ENCODE data around the gene SCYL2.
"Not testable (repeated sequence)": the region's sequence is repeated elsewhere in the genome, so short reads cannot be mapped to it uniquely, and the experiment has no call there.

The SCYL2 gene, protein sequence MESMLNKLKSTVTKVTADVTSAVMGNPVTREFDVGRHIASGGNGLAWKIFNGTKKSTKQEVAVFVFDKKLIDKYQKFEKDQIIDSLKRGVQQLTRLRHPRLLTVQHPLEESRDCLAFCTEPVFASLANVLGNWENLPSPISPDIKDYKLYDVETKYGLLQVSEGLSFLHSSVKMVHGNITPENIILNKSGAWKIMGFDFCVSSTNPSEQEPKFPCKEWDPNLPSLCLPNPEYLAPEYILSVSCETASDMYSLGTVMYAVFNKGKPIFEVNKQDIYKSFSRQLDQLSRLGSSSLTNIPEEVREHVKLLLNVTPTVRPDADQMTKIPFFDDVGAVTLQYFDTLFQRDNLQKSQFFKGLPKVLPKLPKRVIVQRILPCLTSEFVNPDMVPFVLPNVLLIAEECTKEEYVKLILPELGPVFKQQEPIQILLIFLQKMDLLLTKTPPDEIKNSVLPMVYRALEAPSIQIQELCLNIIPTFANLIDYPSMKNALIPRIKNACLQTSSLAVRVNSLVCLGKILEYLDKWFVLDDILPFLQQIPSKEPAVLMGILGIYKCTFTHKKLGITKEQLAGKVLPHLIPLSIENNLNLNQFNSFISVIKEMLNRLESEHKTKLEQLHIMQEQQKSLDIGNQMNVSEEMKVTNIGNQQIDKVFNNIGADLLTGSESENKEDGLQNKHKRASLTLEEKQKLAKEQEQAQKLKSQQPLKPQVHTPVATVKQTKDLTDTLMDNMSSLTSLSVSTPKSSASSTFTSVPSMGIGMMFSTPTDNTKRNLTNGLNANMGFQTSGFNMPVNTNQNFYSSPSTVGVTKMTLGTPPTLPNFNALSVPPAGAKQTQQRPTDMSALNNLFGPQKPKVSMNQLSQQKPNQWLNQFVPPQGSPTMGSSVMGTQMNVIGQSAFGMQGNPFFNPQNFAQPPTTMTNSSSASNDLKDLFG

DNA sequence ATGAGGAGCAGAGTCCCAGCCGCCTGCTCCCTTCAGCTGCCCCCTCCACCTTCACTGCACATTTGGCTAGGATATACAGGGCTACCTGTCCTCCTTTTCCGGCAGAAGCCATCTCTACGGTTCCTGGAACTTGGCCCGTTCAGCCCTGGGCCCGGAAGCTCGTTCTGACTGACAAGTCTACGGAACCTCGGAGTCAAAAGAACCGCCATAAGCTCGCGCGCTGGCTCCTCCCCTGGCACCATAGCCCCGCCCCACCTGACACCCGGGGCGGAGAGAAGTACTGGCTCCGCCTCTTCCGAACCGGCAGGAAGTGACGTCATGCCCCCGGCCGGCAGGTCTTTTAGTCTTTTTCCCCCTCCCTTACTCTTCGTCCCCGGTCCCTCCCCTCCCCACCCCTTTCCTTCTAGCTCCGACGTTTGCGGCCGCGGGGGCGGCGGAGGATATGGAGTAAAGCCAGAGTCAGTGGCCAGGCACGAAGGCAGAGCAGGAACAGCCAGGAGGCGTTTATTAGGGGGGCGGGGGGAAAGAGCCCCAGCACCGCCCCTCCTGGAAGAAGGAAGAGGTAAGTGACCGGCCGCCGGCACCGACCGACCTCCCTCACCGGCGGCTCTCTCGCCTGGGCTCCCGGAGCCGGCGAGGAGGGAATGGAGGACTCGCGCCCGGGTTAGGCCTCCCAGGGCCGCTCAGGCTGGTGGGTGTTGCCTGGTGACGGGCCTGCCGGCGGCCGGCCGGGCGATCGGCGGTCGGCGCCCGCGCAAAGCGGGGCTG, at the start of gene SCYL2, which contains the start of gene DEPDC4:
TSS of gene SCYL2 (plus strand) at position 343 of the 768 bp plus-strand sequence. CDS start 15,794 bp downstream, outside the sequence.
TSS of gene DEPDC4 (minus strand) at position 245 of the 768 bp plus-strand sequence. CDS start at position 242, 3 bp downstream.
- peak; percentile 97 for DNase-seq (ENCODE audit: low read depth)
- peak within 1 kb of the TSS; percentile 83 for H3K4me3 ChIP-seq (ENCODE audit: control insufficient read depth, low read depth, low read length)
- TF ChIP-seq, protein P1, sequence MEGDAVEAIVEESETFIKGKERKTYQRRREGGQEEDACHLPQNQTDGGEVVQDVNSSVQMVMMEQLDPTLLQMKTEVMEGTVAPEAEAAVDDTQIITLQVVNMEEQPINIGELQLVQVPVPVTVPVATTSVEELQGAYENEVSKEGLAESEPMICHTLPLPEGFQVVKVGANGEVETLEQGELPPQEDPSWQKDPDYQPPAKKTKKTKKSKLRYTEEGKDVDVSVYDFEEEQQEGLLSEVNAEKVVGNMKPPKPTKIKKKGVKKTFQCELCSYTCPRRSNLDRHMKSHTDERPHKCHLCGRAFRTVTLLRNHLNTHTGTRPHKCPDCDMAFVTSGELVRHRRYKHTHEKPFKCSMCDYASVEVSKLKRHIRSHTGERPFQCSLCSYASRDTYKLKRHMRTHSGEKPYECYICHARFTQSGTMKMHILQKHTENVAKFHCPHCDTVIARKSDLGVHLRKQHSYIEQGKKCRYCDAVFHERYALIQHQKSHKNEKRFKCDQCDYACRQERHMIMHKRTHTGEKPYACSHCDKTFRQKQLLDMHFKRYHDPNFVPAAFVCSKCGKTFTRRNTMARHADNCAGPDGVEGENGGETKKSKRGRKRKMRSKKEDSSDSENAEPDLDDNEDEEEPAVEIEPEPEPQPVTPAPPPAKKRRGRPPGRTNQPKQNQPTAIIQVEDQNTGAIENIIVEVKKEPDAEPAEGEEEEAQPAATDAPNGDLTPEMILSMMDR (conservative IDR thresholded peaks at IDR 0.05; ENCODE audit: control insufficient read depth, insufficient read depth, low read depth, low read length): no peak

DNA sequence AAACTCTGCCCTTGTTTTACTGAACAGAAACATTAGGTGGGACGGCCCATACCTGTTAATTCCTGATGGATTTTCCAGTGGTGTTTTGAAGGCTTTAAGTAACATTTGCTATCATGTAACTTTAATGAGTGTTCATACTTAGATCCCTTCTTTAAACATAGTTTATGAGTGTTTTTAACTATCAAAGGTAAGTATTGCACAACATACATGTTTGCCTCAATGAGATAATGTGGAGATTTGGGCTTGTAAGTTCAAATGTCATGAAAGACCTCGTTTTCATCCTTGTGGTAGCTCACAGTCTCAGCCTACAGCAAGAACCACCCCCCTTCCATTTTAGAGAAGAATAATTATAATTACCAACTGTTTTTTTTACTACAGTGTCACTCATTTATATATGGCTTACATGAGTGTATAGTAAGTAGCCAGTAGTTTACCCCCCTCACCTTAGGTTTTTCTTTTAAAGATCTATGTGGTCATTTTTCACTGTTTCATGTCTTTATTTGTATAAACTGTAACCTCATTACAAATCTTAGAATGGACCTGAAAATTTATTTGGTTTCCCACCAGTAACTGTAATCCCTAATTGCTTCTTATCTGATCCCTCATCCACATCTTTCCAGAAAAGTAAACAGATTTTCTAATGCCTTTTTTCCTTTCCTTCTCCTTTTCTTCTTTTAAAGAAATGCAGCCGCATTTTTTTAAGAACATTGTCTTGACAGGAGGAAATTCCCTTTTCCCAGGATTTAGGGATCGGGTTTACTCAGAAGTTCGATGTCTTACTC, 47.5 kb upstream of the SCYL2 start:
- DNase-seq (ENCODE audit: low read depth): no peak
- TF ChIP-seq, protein P1 (conservative IDR thresholded peaks at IDR 0.05; ENCODE audit: control insufficient read depth, insufficient read depth, low read depth, low read length): no peak
- no peak overlapping the region for H3K4me3 ChIP-seq (ENCODE audit: control insufficient read depth, low read depth, low read length)

DNA sequence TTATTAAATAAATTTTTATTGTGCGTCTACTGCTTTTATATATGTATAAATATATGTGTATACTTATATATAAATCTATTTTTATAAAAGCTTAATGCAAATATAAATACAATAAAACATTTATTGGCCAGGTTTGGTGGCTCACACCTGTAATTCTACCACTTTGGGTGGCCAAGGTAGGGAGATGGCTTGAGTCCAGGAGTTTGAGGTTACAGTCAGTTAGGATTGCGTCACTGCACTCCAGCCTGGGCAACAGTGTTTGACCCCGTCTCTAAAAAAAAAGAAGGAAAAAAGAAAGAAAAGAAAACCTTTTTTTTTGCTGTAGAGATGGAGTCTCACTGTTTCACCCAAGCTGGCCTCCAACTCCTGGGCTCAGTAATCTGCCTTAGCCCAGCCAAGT, 45.5 kb upstream of the SCYL2 start:
- no peak for DNase-seq (ENCODE audit: low read depth)
- H3K4me3 ChIP-seq (ENCODE audit: control insufficient read depth, low read depth, low read length): no peak overlapping the region
- TF ChIP-seq, protein P1 (conservative IDR thresholded peaks at IDR 0.05; ENCODE audit: control insufficient read depth, insufficient read depth, low read depth, low read length): no peak

DNA sequence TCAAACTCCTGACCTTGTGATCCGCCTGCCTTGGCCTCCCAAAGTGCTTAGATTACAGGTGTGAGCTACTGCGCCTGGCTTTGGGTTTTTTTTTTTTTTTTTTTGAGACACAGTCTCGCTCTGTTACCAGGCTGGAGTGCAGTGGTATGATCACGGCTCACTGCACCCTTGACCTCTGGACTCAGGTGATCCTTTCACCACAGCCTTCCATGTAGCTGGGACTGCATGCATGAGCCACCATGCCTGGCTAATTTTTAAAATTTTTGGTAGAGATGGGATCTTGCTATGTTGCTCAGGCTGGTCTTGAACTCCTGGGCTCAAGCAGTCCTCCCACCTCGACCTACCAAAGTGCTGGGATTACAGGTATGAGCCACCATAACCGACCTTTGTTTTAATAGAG, 44.8 kb upstream of the SCYL2 start:
- DNase-seq (ENCODE audit: low read depth); H3K4me3 ChIP-seq (ENCODE audit: control insufficient read depth, low read depth, low read length): not testable (repeated sequence)

DNA sequence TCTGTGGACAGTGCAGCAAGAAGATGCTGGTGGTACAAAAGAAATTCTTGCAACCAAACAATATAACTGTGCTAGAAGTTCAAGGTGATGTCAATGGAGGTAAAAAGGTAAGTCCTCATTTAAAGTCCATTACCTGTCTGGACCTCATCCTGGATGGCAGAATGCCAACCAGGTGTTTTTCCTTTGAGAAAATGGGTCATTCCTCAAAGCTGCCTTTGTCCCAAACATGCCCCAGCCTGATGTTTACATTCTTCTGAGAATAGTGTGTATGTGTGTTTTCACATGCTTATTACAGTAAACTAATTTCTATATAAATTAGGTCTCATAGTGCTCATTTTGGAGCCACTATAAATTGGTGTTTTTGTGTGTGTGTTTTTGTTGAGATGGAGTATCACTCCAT, 41.5 kb upstream of the SCYL2 start:
- no peak for DNase-seq (ENCODE audit: low read depth)
- TF ChIP-seq, protein P1 (conservative IDR thresholded peaks at IDR 0.05; ENCODE audit: control insufficient read depth, insufficient read depth, low read depth, low read length): no peak
- no peak overlapping the region for H3K4me3 ChIP-seq (ENCODE audit: control insufficient read depth, low read depth, low read length)

DNA sequence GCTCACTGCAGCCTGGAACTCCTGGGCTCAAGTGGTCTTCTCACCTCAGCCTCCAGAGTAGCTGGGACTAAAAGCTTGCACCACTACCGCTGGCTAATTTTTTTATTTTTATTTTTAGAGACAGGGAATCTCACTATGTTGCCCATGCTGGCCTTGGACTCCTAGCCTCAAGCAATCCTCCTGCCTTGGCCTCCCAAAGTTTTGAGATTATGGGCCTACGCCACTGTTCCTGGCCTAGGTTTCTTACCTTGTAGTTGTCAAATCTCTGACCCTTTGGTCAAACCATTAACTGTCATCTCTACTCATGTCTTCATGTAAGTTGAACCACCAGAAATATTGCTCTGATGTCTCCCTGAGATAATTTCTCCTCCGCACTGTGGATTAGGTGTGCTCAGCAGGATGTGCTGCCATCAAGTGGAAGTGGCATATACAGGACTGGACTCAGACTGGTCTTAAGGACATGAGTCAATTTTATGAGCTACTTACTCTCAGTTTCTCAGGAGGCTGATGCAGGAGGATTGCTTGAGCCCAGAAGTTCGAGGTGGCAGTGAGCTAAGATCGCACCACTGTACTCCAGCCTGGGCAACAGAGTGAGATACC, 37.8 kb upstream of the SCYL2 start:
- DNase-seq (ENCODE audit: low read depth): peak; percentile 30
- no peak overlapping the region for H3K4me3 ChIP-seq (ENCODE audit: control insufficient read depth, low read depth, low read length)
- TF ChIP-seq, protein P1 (conservative IDR thresholded peaks at IDR 0.05; ENCODE audit: control insufficient read depth, insufficient read depth, low read depth, low read length): peak; percentile 19
